ENCODE data around the gene KAT6B.

KAT6B gene

GRCh38 chr10:74912682-74913081 lies 86.3 kb downstream of the KAT6B start:
- no peak overlapping the region for H2BK12ac ChIP-seq (ENCODE audit: low read length)
- H4K91ac ChIP-seq (ENCODE audit: low read depth, low read length, poor library complexity), result no peak overlapping the region
- no peak overlapping the region for H2AK5ac ChIP-seq (ENCODE audit: low read depth, low read length)
- H3K27me3 ChIP-seq (ENCODE audit: control insufficient read depth in 3 of 3, insufficient read depth in 3 of 3, low read depth in 1 of 3, low read length in 3 of 3), result no peaks in the 10 kb centered on the region
- no peak overlapping the region for H3K27ac ChIP-seq (replicated peaks; ENCODE audit: low read length)
- no peak overlapping the region for H3K14ac ChIP-seq (ENCODE audit: low read length)
- H3K4me2 ChIP-seq (ENCODE audit: insufficient read depth, low read length, poor library complexity, severe bottlenecking), result no peak overlapping the region
- H3K4ac ChIP-seq (ENCODE audit: low read length), result no peak overlapping the region
- H3K18ac ChIP-seq (ENCODE audit: low read length), result no peak overlapping the region
- peak overlapping the region in 1 of 2 donors; percentile 60 for H3K4me3 ChIP-seq (ENCODE audit: low read length in 2 of 2)
- DNase-seq (ENCODE audit: low spot score), result no peak
- no peak overlapping the region for H2BK120ac ChIP-seq (ENCODE audit: low read depth, low read length)
- no peak overlapping the region for H3K23ac ChIP-seq (ENCODE audit: low read depth, low read length, poor library complexity)
- H2BK5ac ChIP-seq (ENCODE audit: low read length), result no peak overlapping the region
- peaks cover 0 to 2% of the 10 kb centered on the region in 2 donors for H3K4me1 ChIP-seq (ENCODE audit: control insufficient read depth in 2 of 2, insufficient read depth in 1 of 2, low read depth in 1 of 2, low read length in 2 of 2)
- no peak overlapping the region for H2AFZ ChIP-seq (ENCODE audit: low read length)
- no peak overlapping the region for H2BK15ac ChIP-seq (ENCODE audit: low read length)
- WGBS, 2 donors (ENCODE audit: extremely low coverage in 2 of 2, insufficient read length in 2 of 2, insufficient replicate concordance in 1 of 2), result no CpG with 5 or more reads among the region's 2 CpGs
- no peaks in the 10 kb centered on the region for H3K36me3 ChIP-seq (replicated peaks in 1 of 2; ENCODE audit: control insufficient read depth in 2 of 2, insufficient read depth in 2 of 2, low read length in 2 of 2)
- H4K8ac ChIP-seq (ENCODE audit: low read depth, low read length), result no peak overlapping the region
- no peaks in the 10 kb centered on the region for H3K79me1 ChIP-seq (ENCODE audit: low read depth, low read length)
- H3K9me3 ChIP-seq (replicated peaks in 1 of 2; ENCODE audit: control insufficient read depth in 2 of 2, insufficient read depth in 1 of 2, low read depth in 1 of 2, low read length in 2 of 2), result no peaks in the 10 kb centered on the region
- no peak overlapping the region for H3K9ac ChIP-seq (ENCODE audit: low read depth, low read length, poor library complexity)

GRCh38 chr10:74913377-74913979 lies 87.1 kb downstream of the KAT6B start:
- no peak overlapping the region for H2BK12ac ChIP-seq (ENCODE audit: low read length)
- no peaks in the 10 kb centered on the region for H3K36me3 ChIP-seq (replicated peaks in 1 of 2; ENCODE audit: control insufficient read depth in 2 of 2, insufficient read depth in 2 of 2, low read length in 2 of 2)
- no peaks in the 10 kb centered on the region for H3K79me1 ChIP-seq (ENCODE audit: low read depth, low read length)
- no peak overlapping the region for H2AK5ac ChIP-seq (ENCODE audit: low read depth, low read length)
- WGBS, 2 donors (ENCODE audit: extremely low coverage in 2 of 2, insufficient read length in 2 of 2, insufficient replicate concordance in 1 of 2), result no CpG with 5 or more reads among the region's 6 CpGs
- no peak overlapping the region for H3K27ac ChIP-seq (replicated peaks; ENCODE audit: low read length)
- H2BK5ac ChIP-seq (ENCODE audit: low read length), result no peak overlapping the region
- H2BK15ac ChIP-seq (ENCODE audit: low read length), result no peak overlapping the region
- no peak for DNase-seq (ENCODE audit: low spot score)
- H4K8ac ChIP-seq (ENCODE audit: low read depth, low read length), result no peak overlapping the region
- H2AFZ ChIP-seq (ENCODE audit: low read length), result no peak overlapping the region
- H3K9me3 ChIP-seq (replicated peaks in 1 of 2; ENCODE audit: control insufficient read depth in 2 of 2, insufficient read depth in 1 of 2, low read depth in 1 of 2, low read length in 2 of 2), result no peaks in the 10 kb centered on the region
- no peak overlapping the region for H2BK120ac ChIP-seq (ENCODE audit: low read depth, low read length)
- peaks cover 0 to 2% of the 10 kb centered on the region in 2 donors for H3K4me1 ChIP-seq (ENCODE audit: control insufficient read depth in 2 of 2, insufficient read depth in 1 of 2, low read depth in 1 of 2, low read length in 2 of 2)
- no peaks in the 10 kb centered on the region for H3K27me3 ChIP-seq (ENCODE audit: control insufficient read depth in 3 of 3, insufficient read depth in 3 of 3, low read depth in 1 of 3, low read length in 3 of 3)
- H3K4ac ChIP-seq (ENCODE audit: low read length), result no peak overlapping the region
- no peak overlapping the region for H3K4me3 ChIP-seq (ENCODE audit: low read length in 2 of 2)
- H3K23ac ChIP-seq (ENCODE audit: low read depth, low read length, poor library complexity), result no peak overlapping the region
- no peak overlapping the region for H4K91ac ChIP-seq (ENCODE audit: low read depth, low read length, poor library complexity)
- no peak overlapping the region for H3K14ac ChIP-seq (ENCODE audit: low read length)
- H3K18ac ChIP-seq (ENCODE audit: low read length), result no peak overlapping the region
- no peak overlapping the region for H3K4me2 ChIP-seq (ENCODE audit: insufficient read depth, low read length, poor library complexity, severe bottlenecking)
- no peak overlapping the region for H3K9ac ChIP-seq (ENCODE audit: low read depth, low read length, poor library complexity)

- Histone ChIP-seq H3K27ac (replicated peaks; ENCODE audit: low read length) (no peak overlapping the region), H3K4me1 (ENCODE audit: control insufficient read depth in 2 of 2, insufficient read depth in 1 of 2, low read depth in 1 of 2, low read length in 2 of 2) (peaks cover 0 to 2% of the 10 kb centered on the region in 2 donors), H2AK5ac (ENCODE audit: low read depth, low read length) (no peak overlapping the region), H3K4me2 (ENCODE audit: insufficient read depth, low read length, poor library complexity, severe bottlenecking) (no peak overlapping the region), H2BK5ac (ENCODE audit: low read length) (no peak overlapping the region), H3K79me1 (ENCODE audit: low read depth, low read length) (no peaks in the 10 kb centered on the region), H4K8ac (ENCODE audit: low read depth, low read length) (no peak overlapping the region), H2BK15ac (ENCODE audit: low read length) (no peak overlapping the region), H3K23ac (ENCODE audit: low read depth, low read length, poor library complexity) (no peak overlapping the region), H3K27me3 (ENCODE audit: control insufficient read depth in 3 of 3, insufficient read depth in 3 of 3, low read depth in 1 of 3, low read length in 3 of 3) (no peaks in the 10 kb centered on the region), H2AFZ (ENCODE audit: low read length) (no peak overlapping the region), H3K9me3 (replicated peaks in 1 of 2; ENCODE audit: control insufficient read depth in 2 of 2, insufficient read depth in 1 of 2, low read depth in 1 of 2, low read length in 2 of 2) (peaks cover 2 to 10% of the 10 kb centered on the region in 2 donors), H3K4me3 (ENCODE audit: low read length in 2 of 2) (no peak overlapping the region), H3K4ac (ENCODE audit: low read length) (no peak overlapping the region), H3K36me3 (replicated peaks in 1 of 2; ENCODE audit: control insufficient read depth in 2 of 2, insufficient read depth in 2 of 2, low read length in 2 of 2) (no peaks in the 10 kb centered on the region), H2BK12ac (ENCODE audit: low read length) (no peak overlapping the region), H4K91ac (ENCODE audit: low read depth, low read length, poor library complexity) (no peak overlapping the region), H3K18ac (ENCODE audit: low read length) (no peak overlapping the region), H3K14ac (ENCODE audit: low read length) (no peak overlapping the region), H3K9ac (ENCODE audit: low read depth, low read length, poor library complexity) (no peak overlapping the region), H2BK120ac (ENCODE audit: low read depth, low read length) (no peak overlapping the region)
- WGBS, 2 donors (ENCODE audit: extremely low coverage in 2 of 2, insufficient read length in 2 of 2, insufficient replicate concordance in 1 of 2), result no CpG with 5 or more reads among the region's 1 CpG
- no peak for DNase-seq (ENCODE audit: low spot score)
Measured at GRCh38 chr10:74916283-74916682, 89.9 kb downstream of the KAT6B start.

GRCh38 chr10:74917481-74918077 lies 91.2 kb downstream of the KAT6B start:
- Histone ChIP-seq H2BK120ac (ENCODE audit: low read depth, low read length) (no peak overlapping the region), H3K4me3 (ENCODE audit: low read length in 2 of 2) (no peak overlapping the region), H3K4ac (ENCODE audit: low read length) (no peak overlapping the region), H3K36me3 (replicated peaks in 1 of 2; ENCODE audit: control insufficient read depth in 2 of 2, insufficient read depth in 2 of 2, low read length in 2 of 2) (no peaks in the 10 kb centered on the region), H3K4me2 (ENCODE audit: insufficient read depth, low read length, poor library complexity, severe bottlenecking) (no peak overlapping the region), H2AK5ac (ENCODE audit: low read depth, low read length) (no peak overlapping the region), H3K4me1 (ENCODE audit: control insufficient read depth in 2 of 2, insufficient read depth in 1 of 2, low read depth in 1 of 2, low read length in 2 of 2) (peaks cover 6 to 8% of the 10 kb centered on the region in 2 donors), H3K79me1 (ENCODE audit: low read depth, low read length) (no peaks in the 10 kb centered on the region), H2BK5ac (ENCODE audit: low read length) (no peak overlapping the region), H4K8ac (ENCODE audit: low read depth, low read length) (no peak overlapping the region), H4K91ac (ENCODE audit: low read depth, low read length, poor library complexity) (no peak overlapping the region), H3K27ac (replicated peaks; ENCODE audit: low read length) (no peak overlapping the region), H2AFZ (ENCODE audit: low read length) (no peak overlapping the region), H3K23ac (ENCODE audit: low read depth, low read length, poor library complexity) (no peak overlapping the region), H3K18ac (ENCODE audit: low read length) (no peak overlapping the region), H3K27me3 (ENCODE audit: control insufficient read depth in 3 of 3, insufficient read depth in 3 of 3, low read depth in 1 of 3, low read length in 3 of 3) (no peaks in the 10 kb centered on the region), H3K9me3 (replicated peaks in 1 of 2; ENCODE audit: control insufficient read depth in 2 of 2, insufficient read depth in 1 of 2, low read depth in 1 of 2, low read length in 2 of 2) (peaks cover 2 to 10% of the 10 kb centered on the region in 2 donors), H3K9ac (ENCODE audit: low read depth, low read length, poor library complexity) (no peak overlapping the region), H3K14ac (ENCODE audit: low read length) (no peak overlapping the region), H2BK12ac (ENCODE audit: low read length) (no peak overlapping the region), H2BK15ac (ENCODE audit: low read length) (no peak overlapping the region)
- DNase-seq (ENCODE audit: low spot score), result no peak
